Fibroblast of the aortic adventitia (primary cell): Measurements from ENCODE around the gene CFAP298. TPM values are rescaled to one million over a fixed set of nuclear protein-coding genes. Genes with fewer than 3 reads are reported as not detected.

Experiments
- DNase-seq: peaks from one replicate; pipeline ENCODE4 v3.0.0-alpha.2; 2010; ENCODE audit warnings: low read depth
- H3K4me3 ChIP-seq: 2 replicates; pipeline ENCODE4 v1.5.1; 2011; ENCODE audit warnings: low read depth, mild to moderate bottlenecking, control low read depth, low read length, moderate library complexity
- CTCF ChIP-seq: IDR thresholded peaks from 2 replicates; pipeline ENCODE4 v1.5.1; 2011; ENCODE audit warnings: mild to moderate bottlenecking, low read length, control low read depth, inconsistent platforms; ENCODE audit not compliant: insufficient read depth
- total RNA-seq: library from RNA; depleted of rRNA; stranded (reverse); fragments of >200 nt; gene quantifications from 2 replicates; pipeline ENCODE4 v1.2.3, GENCODE V29; 2012; ENCODE audit warnings: low replicate concordance

Gene CFAP298
- total RNA-seq, 1 donor = 17.9 TPM

GRCh38 chr21:32576011-32576410 lies 36.2 kb downstream of the CFAP298 start:
- no peak for DNase-seq
- no peak overlapping the region for H3K4me3 ChIP-seq
- no peak for TF ChIP-seq CTCF

- no peak for TF ChIP-seq CTCF
- no peak for DNase-seq
- no peak overlapping the region for H3K4me3 ChIP-seq
These were observed 36.9 kb downstream of the CFAP298 start for GRCh38 chr21:32574946-32575925.

GRCh38 chr21:32572574-32573420 lies 39.4 kb downstream of the CFAP298 start:
- TF ChIP-seq CTCF = no peak
- H3K4me3 ChIP-seq = no peak overlapping the region
- no peak for DNase-seq

GRCh38 chr21:32570456-32570855 lies 41.7 kb downstream of the CFAP298 start:
- TF ChIP-seq CTCF = no peak
- DNase-seq = no peak
- H3K4me3 ChIP-seq = no peak overlapping the region

GRCh38 chr21:32569261-32570230 lies 42.6 kb downstream of the CFAP298 start:
- peak overlapping the region; percentile 73 for H3K4me3 ChIP-seq
- peak; percentile 89 for TF ChIP-seq CTCF
- DNase-seq = peak; percentile 87

GRCh38 chr21:32567626-32568025 lies 44.6 kb downstream of the CFAP298 start:
- TF ChIP-seq CTCF = no peak
- H3K4me3 ChIP-seq = no peak overlapping the region
- no peak for DNase-seq
